ENCODE results near the gene APLP1. TPM values are rescaled to one million over a fixed set of nuclear protein-coding genes. Genes with fewer than 3 reads are reported as not detected.

APLP1 gene
- total and polyA plus RNA-seq, 2 donors (not counting 3 experiments of a cell fraction or from before 2014, with no cell fraction given): 6.2 to 13.0 TPM

- intact Hi-C loops (cut with micrococcal nuclease): no loop called here
- dilution Hi-C loops (cut with MboI; ENCODE audit: extremely low pct_ligation_motif_present, low sequenced_read_pairs): no loop called here
- no peak overlapping the region for H3K9ac ChIP-seq (replicated peaks; ENCODE audit: extremely low read depth, insufficient read depth, low read length)
- CTCF ChIA-PET: no interaction called here
- no peak for TF ChIP-seq CTCF (IDR thresholded peaks at IDR 0.05; ENCODE audit: extremely low read depth in 1 of 2, insufficient read depth in 1 of 2, low read depth in 1 of 2, low read length in 2 of 2)
- no peak for TF ChIP-seq FOS (IDR thresholded peaks at IDR 0.05; ENCODE audit: borderline replicate concordance, insufficient read depth, low read length)
- no peak for TF ChIP-seq GATA2 (IDR thresholded peaks at IDR 0.05; ENCODE audit: insufficient read depth, insufficient read length, low read depth, low read length)
- TF ChIP-seq POLR2AphosphoS5 (IDR thresholded peaks at IDR 0.05; ENCODE audit: insufficient read depth, low read depth, low read length): no peak
- TF ChIP-seq MYC (IDR thresholded peaks at IDR 0.05; ENCODE audit: low read depth, low read length): no peak
- TF ChIP-seq JUN (IDR thresholded peaks at IDR 0.05; ENCODE audit: borderline replicate concordance, insufficient read depth, insufficient read length, low read depth): no peak
- TF ChIP-seq EZH2 (IDR thresholded peaks at IDR 0.05; ENCODE audit: borderline replicate concordance, low read depth, low read length, severe bottlenecking): no peak
- TF ChIP-seq POLR2A (IDR thresholded peaks at IDR 0.05; ENCODE audit: low read depth, low read length): no peak
- TF ChIP-seq, protein P1, sequence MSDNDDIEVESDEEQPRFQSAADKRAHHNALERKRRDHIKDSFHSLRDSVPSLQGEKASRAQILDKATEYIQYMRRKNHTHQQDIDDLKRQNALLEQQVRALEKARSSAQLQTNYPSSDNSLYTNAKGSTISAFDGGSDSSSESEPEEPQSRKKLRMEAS (IDR thresholded peaks at IDR 0.05; ENCODE audit: insufficient read depth, insufficient read length): no peak
- H3K79me2 ChIP-seq (ENCODE audit: control insufficient read depth, insufficient read depth, low read length): no peaks in the 10 kb centered on the region
- FAIRE-seq (no peak), DNase-seq (ENCODE audit: low read depth, low spot score) (no peak)
- H3K9me1 ChIP-seq (replicated peaks; ENCODE audit: control insufficient read depth, extremely low read depth, insufficient read depth, low read length): no peaks in the 10 kb centered on the region
- H2AFZ ChIP-seq (ENCODE audit: low read depth, low read length): no peak overlapping the region
- POLR2A ChIA-PET: no interaction called here
- no peaks in the 10 kb centered on the region for H4K20me1 ChIP-seq (replicated peaks; ENCODE audit: control insufficient read depth, extremely low read depth, insufficient read depth, low read length)
- no peak overlapping the region for H3K4me2 ChIP-seq (ENCODE audit: insufficient read depth, low read length)
- no TSS peak for BruUV-seq (replicated peaks)
- no peak overlapping the region for H3K27ac ChIP-seq (ENCODE audit: insufficient read depth, low read depth, low read length)
- peaks cover 0 to 7% of the 10 kb centered on the region in 2 experiments for H3K27me3 ChIP-seq (ENCODE audit: control insufficient read depth in 2 of 2, insufficient read depth in 2 of 2, low read length in 2 of 2)
- H3K36me3 ChIP-seq (ENCODE audit: control insufficient read depth in 2 of 2, extremely low read depth in 1 of 2, insufficient read depth in 2 of 2, low read length in 2 of 2): no peaks in the 10 kb centered on the region
- no peak overlapping the region for H3K4me3 ChIP-seq (replicated peaks in 1 of 3; ENCODE audit: insufficient read depth in 1 of 3, low read depth in 1 of 3, low read length in 3 of 3)
- no peaks in the 10 kb centered on the region for H3K9me3 ChIP-seq (replicated peaks; ENCODE audit: control insufficient read depth, insufficient read depth, low read length)
- H3K4me1 ChIP-seq (ENCODE audit: control insufficient read depth, extremely low read depth, insufficient read depth, low read length): peaks cover 4% of the 10 kb centered on the region
Measured at GRCh38 chr19:35872180-35872579, 3.8 kb downstream of the APLP1 start.
